Ectodermal cell (in vitro differentiated cells): ENCODE measurements around the gene VPS18.
A peak's percentile ranks its signal among the peaks of the same experiment; 100 is the strongest.

Experiments
- H3K27ac ChIP-seq: 2 replicates; pipeline ENCODE4 v1.7.0; 2013; ENCODE audit warnings: mild to moderate bottlenecking, low read depth, low read length; ENCODE audit not compliant: insufficient read depth, poor library complexity, severe bottlenecking
- H3K27me3 ChIP-seq: 2 replicates; pipeline ENCODE4 v1.7.0; 2013; ENCODE audit warnings: mild to moderate bottlenecking, low read length; ENCODE audit not compliant: insufficient read depth, control insufficient read depth, poor library complexity, severe bottlenecking
- H3K36me3 ChIP-seq: one replicate; pipeline ENCODE4 v1.7.0; 2013; ENCODE audit warnings: low read length; ENCODE audit not compliant: control insufficient read depth, insufficient read depth
- H3K4me1 ChIP-seq: one replicate; pipeline ENCODE4 v1.7.0; 2013; ENCODE audit warnings: low read length; ENCODE audit not compliant: control insufficient read depth, insufficient read depth
- H3K4me3 ChIP-seq: 2 replicates; pipeline ENCODE4 v1.7.0; 2013; ENCODE audit warnings: low read depth, low read length, control low read depth; ENCODE audit not compliant: insufficient read depth
- H3K9me3 ChIP-seq: 2 replicates; pipeline ENCODE4 v1.7.0; 2013; ENCODE audit warnings: mild to moderate bottlenecking, low read length, moderate library complexity; ENCODE audit not compliant: control insufficient read depth
- WGBS, 2 experiments: methylation state at CpG; one replicate each; pipeline ENCODE4 v1.1.7; 2013; ENCODE audit warnings: missing lambda C conversion rate in 2 of 2; 5-methylcytosine and 5-hydroxymethylcytosine counted together

The VPS18 gene

GRCh38 chr15:40869686-40870085, 24.6 kb upstream of the VPS18 start:
- H3K27me3 ChIP-seq: peaks cover 24% of the 10 kb centered on the region
- WGBS, 2 experiments: 82 to 84% methylated on average over 5 of the region's 5 CpGs
- H3K9me3 ChIP-seq: no peaks in the 10 kb centered on the region
- H3K27ac ChIP-seq: no peak overlapping the region
- no peaks in the 10 kb centered on the region for H3K36me3 ChIP-seq
- no peak overlapping the region for H3K4me3 ChIP-seq
- no peaks in the 10 kb centered on the region for H3K4me1 ChIP-seq

GRCh38 chr15:40870716-40871115, 23.5 kb upstream of the VPS18 start:
- Histone ChIP-seq H3K27me3 (peaks cover 27% of the 10 kb centered on the region), H3K9me3 (no peaks in the 10 kb centered on the region), H3K36me3 (no peaks in the 10 kb centered on the region), H3K4me3 (no peak overlapping the region), H3K4me1 (no peaks in the 10 kb centered on the region), H3K27ac (no peak overlapping the region)
- 93 to 100% methylated on average over 1 of the region's 1 CpG for WGBS, 2 experiments

- no peak overlapping the region for H3K4me3 ChIP-seq
- no peaks in the 10 kb centered on the region for H3K36me3 ChIP-seq
- no peaks in the 10 kb centered on the region for H3K4me1 ChIP-seq
- no peaks in the 10 kb centered on the region for H3K9me3 ChIP-seq
- WGBS, 2 experiments: 80 to 81% methylated on average over 13 of the region's 13 CpGs
- peaks cover 27% of the 10 kb centered on the region for H3K27me3 ChIP-seq
- H3K27ac ChIP-seq: no peak overlapping the region
These were observed 22.3 kb upstream of the VPS18 start for GRCh38 chr15:40871749-40872617.

- Histone ChIP-seq H3K9me3 (no peaks in the 10 kb centered on the region), H3K27ac (no peak overlapping the region), H3K4me3 (peak overlapping the region; percentile 52), H3K36me3 (no peaks in the 10 kb centered on the region), H3K27me3 (peaks cover 27% of the 10 kb centered on the region), H3K4me1 (no peaks in the 10 kb centered on the region)
- 73 to 75% methylated on average over 33 of the region's 33 CpGs for WGBS, 2 experiments
These were observed 21.2 kb upstream of the VPS18 start for GRCh38 chr15:40872791-40873693.

GRCh38 chr15:40873694-40874561, 20.3 kb upstream of the VPS18 start, which contains the start of gene RHOV:
TSS of gene RHOV (minus strand) at chr15:40874234. CDS start at chr15:40874139, 95 bp downstream.
- Histone ChIP-seq H3K9me3 (no peaks in the 10 kb centered on the region), H3K4me3 (peak within 1 kb of the TSS; percentile 52), H3K27me3 (peaks cover 27% of the 10 kb centered on the region), H3K36me3 (no peaks in the 10 kb centered on the region), H3K27ac (no peak within 1 kb of the TSS), H3K4me1 (no peaks in the 10 kb centered on the region)
- 1% methylated on average over 74 of the region's 74 CpGs for WGBS, 2 experiments

- Histone ChIP-seq H3K27me3 (peaks cover 27% of the 10 kb centered on the region), H3K9me3 (no peaks in the 10 kb centered on the region), H3K27ac (no peak overlapping the region), H3K36me3 (no peaks in the 10 kb centered on the region), H3K4me1 (no peaks in the 10 kb centered on the region), H3K4me3 (no peak overlapping the region)
- 92 to 95% methylated on average over 6 of the region's 6 CpGs for WGBS, 2 experiments
These were observed 18.1 kb upstream of the VPS18 start for GRCh38 chr15:40875991-40876730.

GRCh38 chr15:40877694-40878093, 16.6 kb upstream of the VPS18 start:
- WGBS, 2 experiments: 77 to 82% methylated on average over 2 of the region's 2 CpGs
- Histone ChIP-seq H3K9me3 (no peaks in the 10 kb centered on the region), H3K27me3 (peaks cover 23% of the 10 kb centered on the region), H3K4me3 (no peak overlapping the region), H3K36me3 (no peaks in the 10 kb centered on the region), H3K27ac (no peak overlapping the region), H3K4me1 (no peaks in the 10 kb centered on the region)

GRCh38 chr15:40878785-40879184, 15.5 kb upstream of the VPS18 start:
- Histone ChIP-seq H3K27ac (no peak overlapping the region), H3K27me3 (peaks cover 12% of the 10 kb centered on the region), H3K9me3 (no peaks in the 10 kb centered on the region), H3K4me1 (no peaks in the 10 kb centered on the region), H3K4me3 (no peak overlapping the region), H3K36me3 (no peaks in the 10 kb centered on the region)
- WGBS, 2 experiments: 81 to 96% methylated on average over 1 of the region's 1 CpG

GRCh38 chr15:40879609-40880008, 14.6 kb upstream of the VPS18 start:
- Histone ChIP-seq H3K9me3 (no peaks in the 10 kb centered on the region), H3K4me3 (no peak overlapping the region), H3K27ac (no peak overlapping the region), H3K4me1 (no peaks in the 10 kb centered on the region), H3K36me3 (no peaks in the 10 kb centered on the region), H3K27me3 (peaks cover 4% of the 10 kb centered on the region)
- WGBS, 2 experiments: 92 to 95% methylated on average over 6 of the region's 6 CpGs
